22Rv1 (cell line): ENCODE results near the gene PROZ.

Experiments
- CTCF ChIP-seq: fragments of 450-650 bp; IDR thresholded peaks from 2 replicates; pipeline ENCODE4 v1.5.1; 2017; ENCODE audit warnings: mild to moderate bottlenecking
- ZFX ChIP-seq: fragments of 450-650 bp; IDR thresholded peaks from 2 replicates; pipeline ENCODE4 v1.6.1; 2017; ENCODE audit warnings: antibody characterized with exemption, borderline replicate concordance

GRCh38 chr13:113109151-113110047, 49.0 kb upstream of the PROZ start:
- no peak for TF ChIP-seq CTCF
- TF ChIP-seq ZFX: no peak
